OCI-LY7 (cell line): ENCODE results near the gene STON1. TPM values are rescaled to one million over a fixed set of nuclear protein-coding genes. Genes with fewer than 3 reads are reported as not detected.

Experiments used
- BruUV-seq: library from RNA; stranded (reverse); fragments of 400-500 nt; replicated peaks from 2 replicates; lab custom pipeline; 2021; lab: Mats Ljungman, UMichigan
- CTCF ChIA-PET: fragments of 300-600 bp; sonication (Branson Sonifier 250); formaldehyde crosslinking; loops from one replicate; lab custom pipeline; 2022; ENCODE audit warnings: antibody characterized with exemption; ENCODE audit not compliant: unreplicated experiment; lab: Charles Lee
- POLR2A ChIA-PET: fragments of 300-600 bp; sonication (Branson Sonifier 250); formaldehyde crosslinking; loops from one replicate; lab custom pipeline; 2022; ENCODE audit warnings: antibody characterized with exemption; lab: Charles Lee
- DNase-seq: peaks from one replicate; pipeline ENCODE4 v3.0.0-alpha.2; 2015; ENCODE audit warnings: low spot score
- H2AFZ ChIP-seq: fragments of 200-600 bp; sonication (generic), shearing (Covaris generic); 2 replicates; pipeline ENCODE4 v1.6.1; 2014; ENCODE audit warnings: mild to moderate bottlenecking, antibody characterized with exemption, low read length, moderate library complexity
- H3K27ac ChIP-seq: fragments of 200-600 bp; sonication (generic); 2 replicates; pipeline ENCODE4 v1.5.1; 2014; ENCODE audit warnings: mixed run types, low read depth, mild to moderate bottlenecking, moderate library complexity, low read length, inconsistent platforms; ENCODE audit not compliant: poor library complexity, severe bottlenecking
- H3K36me3 ChIP-seq: fragments of 200-600 bp; sonication (generic); 2 replicates; pipeline ENCODE4 v1.6.1; 2014; ENCODE audit warnings: mild to moderate bottlenecking, antibody characterized with exemption, low read length, moderate library complexity, mixed read lengths; ENCODE audit not compliant: insufficient read depth
- H3K4me1 ChIP-seq: fragments of 200-600 bp; sonication (generic); 2 replicates; pipeline ENCODE4 v1.5.1; 2014; ENCODE audit warnings: mild to moderate bottlenecking, low read length; ENCODE audit not compliant: insufficient read depth, poor library complexity, severe bottlenecking
- H3K4me2 ChIP-seq: fragments of 200-600 bp; sonication (generic); 2 replicates; pipeline ENCODE4 v1.6.1; 2014; ENCODE audit warnings: mild to moderate bottlenecking, low read length
- H3K4me3 ChIP-seq: fragments of 200-600 bp; sonication (generic); 2 replicates; pipeline ENCODE4 v1.5.1; 2014; ENCODE audit warnings: mild to moderate bottlenecking, low read depth, low read length; ENCODE audit not compliant: poor library complexity, severe bottlenecking
- H3K79me2 ChIP-seq: fragments of 200-600 bp; sonication (generic); 2 replicates; pipeline ENCODE4 v1.6.1; 2016; ENCODE audit warnings: low read depth, mild to moderate bottlenecking, low read length, moderate library complexity, mixed read lengths; ENCODE audit not compliant: insufficient read depth
- H3K9me2 ChIP-seq: fragments of 200-600 bp; sonication (generic); 2 replicates; pipeline ENCODE4 v1.6.1; 2016; ENCODE audit warnings: mild to moderate bottlenecking, low read length, mixed read lengths; ENCODE audit not compliant: insufficient read depth
- H3K9me3 ChIP-seq: fragments of 200-600 bp; sonication (generic); 2 replicates; pipeline ENCODE4 v1.6.1; 2014; ENCODE audit warnings: mild to moderate bottlenecking, mixed run types, low read length, mixed read lengths
- H4K20me1 ChIP-seq: fragments of 200-600 bp; sonication (generic); 2 replicates; pipeline ENCODE4 v1.6.1; 2014; ENCODE audit warnings: mild to moderate bottlenecking, antibody characterized with exemption, low read length, moderate library complexity, mixed read lengths; ENCODE audit not compliant: insufficient read depth
- EZH2phosphoT487 ChIP-seq: fragments of 200-600 bp; sonication (generic); IDR thresholded peaks from 2 replicates; pipeline ENCODE4 v1.6.1; 2018; ENCODE audit warnings: low read depth, borderline replicate concordance, mild to moderate bottlenecking, mixed run types, antibody characterized with exemption, low read length, moderate library complexity, mixed read lengths
- intact Hi-C: fragments of 100-400 bp; cut with micrococcal nuclease; formaldehyde crosslinking; loops from one replicate; pipeline ENCODE4 v1.10.0; 2022; ENCODE audit not compliant: unreplicated experiment
- total RNA-seq, 2 experiments: library from RNA; depleted of rRNA in 1 of 2; stranded (reverse); fragments of >200 nt in 1 of 2; shearing (Covaris generic) in 1 of 2; gene quantifications; 2 replicates each; pipeline ENCODE4 v1.2.3, GENCODE V29; 2014 to 2022
- TF ChIP-seq, protein P1 (sequence below): fragments of 200-600 bp; sonication (generic); conservative IDR thresholded peaks from 2 replicates; pipeline ENCODE4 v1.5.1; 2014; ENCODE audit warnings: mild to moderate bottlenecking, antibody characterized with exemption, low read length, moderate library complexity, mixed read lengths

STON1 gene
- total RNA-seq, 2 experiments from 2014 or later, result 0.51 to 0.88 TPM

DNA sequence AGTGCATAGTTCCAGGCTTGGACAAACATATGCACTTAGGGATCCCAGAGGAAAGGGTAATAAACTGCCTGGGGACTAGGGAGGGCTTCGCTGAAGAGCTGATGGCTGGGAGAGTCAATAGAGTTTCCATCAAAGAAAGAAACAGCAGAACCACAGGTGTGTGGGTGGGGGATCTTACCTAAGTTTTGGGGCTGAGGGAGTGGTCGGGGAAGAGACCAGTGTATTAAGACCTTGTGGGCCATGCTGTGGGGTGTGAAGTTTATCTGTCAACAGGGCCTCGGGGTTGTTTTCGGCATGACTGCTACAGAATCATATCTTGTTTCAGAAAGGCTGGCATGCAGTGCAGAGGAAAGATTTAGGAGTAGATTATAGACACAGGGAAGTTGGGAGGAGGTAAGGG is 56.5 kb downstream of the STON1 start:
- intact Hi-C loops, result no loop called here
- CTCF ChIA-PET, result no interaction called here
- no TSS peak for BruUV-seq

DNA sequence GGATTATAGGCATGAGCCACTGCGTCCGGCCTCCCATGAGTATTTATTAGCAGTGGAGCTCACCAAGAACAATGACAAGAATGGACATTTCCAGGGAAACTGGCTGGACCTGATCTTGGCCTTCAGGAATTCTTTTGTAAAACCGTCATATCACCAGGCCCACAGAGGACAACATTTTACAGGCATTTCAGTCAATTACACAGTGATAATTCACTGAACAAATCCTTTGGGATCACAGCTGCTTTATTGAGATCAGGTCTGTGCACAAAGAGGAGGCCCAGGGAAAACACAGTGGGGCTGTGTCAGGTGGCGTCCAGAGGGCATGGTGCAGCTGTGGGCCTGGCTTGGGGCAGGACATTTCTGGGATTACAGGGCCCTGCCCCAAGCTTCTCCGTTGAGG is 57.6 kb downstream of the STON1 start:
- POLR2A ChIA-PET, result interaction anchor here (0.5 to 1.0 kb wide), 3 partner anchors 61 to 578 kb away, joined by 3 read pairs; no protein-coding TSS in a partner anchor
- CTCF ChIA-PET, result no interaction called here
- Histone ChIP-seq H3K4me2 (no peak overlapping the region), H3K4me3 (no peak overlapping the region), H3K79me2 (no peaks in the 10 kb centered on the region), H3K9me3 (no peaks in the 10 kb centered on the region), H3K27ac (no peak overlapping the region), H3K36me3 (no peaks in the 10 kb centered on the region), H3K9me2 (no peaks in the 10 kb centered on the region), H4K20me1 (no peaks in the 10 kb centered on the region), H2AFZ (no peak overlapping the region), H3K4me1 (no peaks in the 10 kb centered on the region)
- intact Hi-C loops, result no loop called here
- no TSS peak for BruUV-seq
- no peak for DNase-seq
- TF ChIP-seq, protein P1, sequence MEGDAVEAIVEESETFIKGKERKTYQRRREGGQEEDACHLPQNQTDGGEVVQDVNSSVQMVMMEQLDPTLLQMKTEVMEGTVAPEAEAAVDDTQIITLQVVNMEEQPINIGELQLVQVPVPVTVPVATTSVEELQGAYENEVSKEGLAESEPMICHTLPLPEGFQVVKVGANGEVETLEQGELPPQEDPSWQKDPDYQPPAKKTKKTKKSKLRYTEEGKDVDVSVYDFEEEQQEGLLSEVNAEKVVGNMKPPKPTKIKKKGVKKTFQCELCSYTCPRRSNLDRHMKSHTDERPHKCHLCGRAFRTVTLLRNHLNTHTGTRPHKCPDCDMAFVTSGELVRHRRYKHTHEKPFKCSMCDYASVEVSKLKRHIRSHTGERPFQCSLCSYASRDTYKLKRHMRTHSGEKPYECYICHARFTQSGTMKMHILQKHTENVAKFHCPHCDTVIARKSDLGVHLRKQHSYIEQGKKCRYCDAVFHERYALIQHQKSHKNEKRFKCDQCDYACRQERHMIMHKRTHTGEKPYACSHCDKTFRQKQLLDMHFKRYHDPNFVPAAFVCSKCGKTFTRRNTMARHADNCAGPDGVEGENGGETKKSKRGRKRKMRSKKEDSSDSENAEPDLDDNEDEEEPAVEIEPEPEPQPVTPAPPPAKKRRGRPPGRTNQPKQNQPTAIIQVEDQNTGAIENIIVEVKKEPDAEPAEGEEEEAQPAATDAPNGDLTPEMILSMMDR, result no peak
- TF ChIP-seq EZH2phosphoT487, result no peak

More for the DNA sequence above, 56.5 kb downstream of the STON1 start:
- Histone ChIP-seq H3K4me3 (no peak overlapping the region), H2AFZ (no peak overlapping the region), H4K20me1 (no peaks in the 10 kb centered on the region), H3K4me1 (no peaks in the 10 kb centered on the region), H3K9me3 (no peaks in the 10 kb centered on the region), H3K4me2 (no peak overlapping the region), H3K36me3 (no peaks in the 10 kb centered on the region), H3K27ac (no peak overlapping the region), H3K79me2 (no peaks in the 10 kb centered on the region), H3K9me2 (no peaks in the 10 kb centered on the region)
- POLR2A ChIA-PET, result no interaction called here
- TF ChIP-seq, protein P1, result no peak
- TF ChIP-seq EZH2phosphoT487, result no peak
- DNase-seq, result no peak

DNA sequence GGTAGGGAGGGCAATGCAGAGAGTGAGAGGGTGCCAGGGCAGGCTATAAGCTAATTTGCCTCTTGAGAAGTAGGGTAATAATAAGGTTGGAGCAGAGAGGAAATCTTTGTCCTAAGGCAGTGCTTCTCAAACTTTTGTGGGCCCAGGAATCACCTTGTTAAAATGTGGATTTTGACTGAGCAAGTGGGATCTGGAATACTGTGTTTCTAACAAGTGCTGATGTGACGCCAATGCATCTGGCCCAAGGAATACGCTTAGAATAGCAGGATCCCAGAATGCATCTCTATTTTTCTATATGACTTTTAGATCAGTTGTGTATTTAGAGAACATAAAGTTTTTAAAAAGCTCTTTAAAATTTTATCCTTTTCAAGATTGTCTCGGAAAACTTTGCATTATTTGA is 58.0 kb downstream of the STON1 start:
- CTCF ChIA-PET, result no interaction called here
- H3K9me3 ChIP-seq, result no peaks in the 10 kb centered on the region

More for the DNA sequence above, 58.0 kb downstream of the STON1 start:
- Histone ChIP-seq H3K79me2 (no peaks in the 10 kb centered on the region), H3K4me2 (no peak overlapping the region), H2AFZ (no peak overlapping the region), H3K36me3 (no peaks in the 10 kb centered on the region), H4K20me1 (no peaks in the 10 kb centered on the region), H3K27ac (no peak overlapping the region), H3K4me3 (no peak overlapping the region), H3K4me1 (no peaks in the 10 kb centered on the region), H3K9me2 (no peaks in the 10 kb centered on the region)
- intact Hi-C loops, result no loop called here
- POLR2A ChIA-PET, result interaction anchor here (0.5 to 1.0 kb wide), 3 partner anchors 61 to 578 kb away, joined by 3 read pairs; no protein-coding TSS in a partner anchor
- no peak for TF ChIP-seq EZH2phosphoT487
- TF ChIP-seq, protein P1, result no peak
- DNase-seq, result no peak
- BruUV-seq, result no TSS peak
